SJSA1 (cell line): ENCODE measurements around the gene CCDC74A. TPM values are rescaled to one million over a fixed set of nuclear protein-coding genes. Genes with fewer than 3 reads are reported as not detected.
"Not testable (repeated sequence)": the region's sequence is repeated elsewhere in the genome, so short reads cannot be mapped to it uniquely, and the experiment has no call there.

Experiments used
- DNase-seq, 2 experiments: peaks; one replicate each; pipeline ENCODE4 v3.0.0-alpha.2; 2015 to 2020; ENCODE audit warnings: low spot score in 2 of 2, low read depth in 1 of 2
- H3K27ac ChIP-seq: fragments of 250-450 bp; sonication (Bioruptor Pico); 2 replicates; pipeline ENCODE4 v1.5.1; 2020; ENCODE audit warnings: mild to moderate bottlenecking, moderate library complexity
- H3K27me3 ChIP-seq: fragments of 250-450 bp; sonication (Bioruptor Pico); replicated peaks from 2 replicates; pipeline ENCODE4 v1.5.1; 2020; ENCODE audit warnings: mild to moderate bottlenecking, moderate library complexity
- H3K36me3 ChIP-seq: fragments of 250-450 bp; sonication (Bioruptor Pico); 2 replicates; pipeline ENCODE4 v1.5.1; 2020; ENCODE audit warnings: mild to moderate bottlenecking
- H3K4me1 ChIP-seq: fragments of 250-450 bp; sonication (Bioruptor Pico); replicated peaks from 2 replicates; pipeline ENCODE4 v1.6.1; 2021; ENCODE audit warnings: mild to moderate bottlenecking
- H3K4me3 ChIP-seq: fragments of 250-450 bp; sonication (Bioruptor Pico); 2 replicates; pipeline ENCODE4 v1.5.1; 2020; ENCODE audit warnings: mild to moderate bottlenecking
- H3K9me3 ChIP-seq: fragments of 250-450 bp; sonication (Bioruptor Pico); replicated peaks from 2 replicates; pipeline ENCODE4 v1.5.1; 2020; ENCODE audit warnings: mild to moderate bottlenecking
- total RNA-seq: library from RNA; depleted of rRNA; stranded (reverse); fragments of >200 nt; shearing (Covaris generic); gene quantifications from 2 replicates; pipeline ENCODE4 v1.2.3, GENCODE V29; 2014; rRNA removed

CCDC74A gene
- 0.63 and 4.3 TPM in 2 replicates for total RNA-seq

DNA sequence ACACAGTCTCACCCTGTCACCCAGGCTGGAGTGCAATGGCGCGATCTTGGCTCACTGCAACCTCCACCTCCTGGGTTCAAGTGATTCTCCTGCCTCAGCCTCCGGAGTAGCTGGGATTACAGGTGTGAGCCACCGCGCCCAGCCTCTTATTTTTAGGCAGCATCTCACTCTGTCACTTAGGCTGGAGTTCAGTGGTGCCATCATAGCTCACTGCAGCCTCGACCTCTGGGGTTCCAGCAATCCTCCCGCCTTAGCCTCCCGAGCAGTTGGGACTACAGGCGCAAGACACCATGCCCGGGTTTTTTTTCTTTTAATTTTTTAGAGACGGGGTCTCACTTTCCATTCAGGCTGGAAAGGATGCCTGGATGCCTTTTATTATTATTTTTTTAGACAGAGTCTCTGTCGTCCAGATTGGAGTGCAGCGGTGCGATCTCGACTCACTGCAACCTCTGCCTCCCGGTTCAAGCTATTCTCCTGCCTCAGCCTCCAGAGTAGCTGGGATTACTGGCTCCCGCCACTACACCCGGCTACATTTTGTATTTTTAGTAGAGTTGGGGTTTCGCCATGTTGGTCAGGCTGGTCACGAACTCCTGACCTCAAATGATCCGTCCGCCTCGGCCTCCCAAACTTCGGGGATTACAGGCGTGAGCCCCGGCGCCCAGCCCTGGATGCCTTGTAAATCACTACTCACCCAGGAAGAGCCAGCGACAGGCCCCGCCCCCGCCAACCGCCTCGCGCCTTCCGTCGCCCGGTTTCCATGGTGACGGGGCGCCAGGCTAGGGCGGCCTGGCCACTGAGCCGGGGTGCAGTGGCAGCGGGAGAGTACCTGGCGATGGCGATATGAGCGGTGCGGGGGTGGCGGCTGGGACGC, at the start of gene CCDC74A:
CCDC74A (plus strand) TSS at position 758 of the 871 bp plus-strand sequence; CDS start at position 841, 83 bp downstream.
- peak; percentile 59 to 80 for DNase-seq
- H3K27ac ChIP-seq = not testable (repeated sequence)

DNA sequence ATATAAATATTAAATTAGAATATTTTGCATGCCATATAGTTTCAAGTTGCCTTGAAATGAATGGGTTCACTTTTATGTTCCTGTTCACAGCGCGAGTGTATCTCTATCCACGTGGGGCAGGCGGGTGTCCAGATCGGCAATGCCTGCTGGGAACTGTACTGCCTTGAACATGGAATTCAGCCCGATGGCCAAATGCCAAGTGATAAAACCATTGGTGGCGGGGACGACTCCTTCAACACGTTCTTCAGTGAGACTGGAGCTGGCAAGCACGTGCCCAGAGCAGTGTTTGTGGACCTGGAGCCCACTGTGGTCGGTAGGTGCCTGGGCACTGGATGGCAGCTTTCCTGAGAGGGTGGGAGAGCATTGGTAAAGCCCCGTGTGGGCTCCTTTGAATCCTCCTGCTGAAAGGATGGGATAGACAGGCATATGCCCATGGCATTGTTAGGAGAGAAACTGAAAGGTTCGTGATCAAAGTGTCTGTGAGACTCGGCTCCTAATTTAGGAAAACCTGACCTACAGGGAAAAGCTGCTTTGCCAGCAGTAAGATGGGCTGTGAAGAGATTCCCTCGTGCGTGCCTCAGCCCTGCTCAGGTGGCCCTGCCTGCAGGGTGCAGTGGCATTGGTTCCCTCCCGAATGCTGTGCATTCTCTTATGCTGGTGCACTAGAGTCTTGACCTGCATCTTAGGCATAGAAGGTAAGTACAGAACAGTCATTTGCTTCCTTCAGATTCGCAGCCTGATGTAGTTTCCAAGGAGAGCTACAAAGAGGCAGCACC, 49.4 kb upstream of the CCDC74A start:
- H3K4me1 ChIP-seq, H3K27ac ChIP-seq, H3K4me3 ChIP-seq, H3K36me3 ChIP-seq, DNase-seq, H3K27me3 ChIP-seq, H3K9me3 ChIP-seq: not testable (repeated sequence)

More for the DNA sequence above, at the start of gene CCDC74A:
- not testable (repeated sequence) for H3K4me1 ChIP-seq, H3K9me3 ChIP-seq, H3K27me3 ChIP-seq, H3K36me3 ChIP-seq
- peak within 1 kb of the TSS; percentile 31 for H3K4me3 ChIP-seq

DNA sequence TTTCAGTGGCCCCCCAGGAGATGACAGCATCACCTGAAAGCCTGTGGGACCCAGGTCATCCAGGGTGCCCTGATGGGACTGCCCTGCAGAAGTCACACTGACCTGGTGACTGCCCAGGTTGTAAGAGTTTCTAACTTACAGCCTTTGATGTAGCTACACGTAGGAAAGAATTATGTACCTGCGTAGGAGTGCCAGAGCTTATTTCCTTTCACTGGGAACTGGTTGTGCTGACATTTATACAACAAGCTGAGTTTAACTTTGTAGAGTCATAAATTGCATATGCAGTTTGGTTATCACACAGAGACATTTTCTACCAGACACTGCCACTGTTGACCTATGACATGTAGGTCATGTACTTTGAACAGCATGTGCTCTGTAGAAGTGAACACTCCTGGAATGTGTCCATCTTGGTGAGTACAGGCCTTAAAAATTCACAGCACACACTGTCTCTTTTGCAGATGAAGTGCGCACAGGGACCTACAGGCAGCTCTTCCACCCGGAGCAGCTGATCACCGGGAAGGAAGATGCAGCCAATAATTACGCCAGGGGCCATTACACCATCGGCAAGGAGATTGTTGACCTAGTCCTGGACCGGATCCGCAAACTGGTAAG, 48.7 kb upstream of the CCDC74A start:
- H3K36me3 ChIP-seq, H3K27me3 ChIP-seq, H3K27ac ChIP-seq, H3K4me1 ChIP-seq, DNase-seq, H3K4me3 ChIP-seq, H3K9me3 ChIP-seq: not testable (repeated sequence)

DNA sequence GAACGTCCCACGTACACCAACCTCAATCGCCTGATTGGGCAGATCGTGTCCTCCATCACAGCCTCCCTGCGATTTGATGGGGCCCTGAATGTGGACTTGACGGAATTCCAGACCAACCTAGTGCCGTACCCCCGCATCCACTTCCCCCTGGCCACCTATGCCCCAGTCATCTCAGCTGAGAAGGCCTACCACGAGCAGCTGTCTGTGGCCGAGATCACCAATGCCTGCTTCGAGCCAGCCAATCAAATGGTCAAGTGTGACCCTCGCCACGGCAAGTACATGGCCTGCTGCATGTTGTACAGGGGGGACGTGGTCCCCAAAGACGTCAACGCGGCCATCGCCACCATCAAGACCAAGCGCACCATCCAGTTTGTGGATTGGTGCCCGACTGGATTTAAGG, 47.3 kb upstream of the CCDC74A start:
- not testable (repeated sequence) for DNase-seq, H3K4me3 ChIP-seq, H3K27ac ChIP-seq, H3K4me1 ChIP-seq, H3K36me3 ChIP-seq, H3K9me3 ChIP-seq, H3K27me3 ChIP-seq

DNA sequence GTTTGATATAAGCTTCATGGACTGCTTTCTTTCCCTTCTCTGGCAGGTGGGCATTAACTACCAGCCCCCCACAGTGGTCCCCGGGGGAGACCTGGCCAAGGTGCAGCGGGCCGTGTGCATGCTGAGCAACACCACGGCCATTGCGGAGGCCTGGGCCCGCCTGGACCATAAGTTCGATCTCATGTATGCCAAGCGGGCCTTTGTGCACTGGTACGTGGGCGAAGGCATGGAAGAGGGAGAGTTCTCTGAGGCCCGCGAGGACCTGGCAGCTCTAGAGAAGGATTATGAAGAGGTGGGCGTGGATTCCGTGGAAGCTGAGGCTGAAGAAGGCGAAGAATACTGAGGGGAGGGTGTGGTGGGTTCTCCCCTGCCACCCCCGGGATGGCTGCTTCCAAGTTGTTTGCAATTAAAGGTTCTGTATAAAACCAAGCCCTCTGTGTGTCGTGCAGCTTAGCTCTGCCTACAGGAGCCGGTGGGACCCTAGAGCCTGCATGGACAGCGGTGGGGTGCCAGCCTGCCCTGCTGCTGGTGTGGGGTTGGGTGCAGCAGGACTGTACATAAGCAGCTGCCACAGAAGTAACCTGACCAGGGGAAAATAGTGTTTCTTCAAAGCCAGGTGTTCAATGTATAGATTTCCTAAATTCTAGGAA, 45.1 kb upstream of the CCDC74A start:
- not testable (repeated sequence) for H3K9me3 ChIP-seq, DNase-seq, H3K4me3 ChIP-seq, H3K4me1 ChIP-seq, H3K27ac ChIP-seq, H3K27me3 ChIP-seq, H3K36me3 ChIP-seq

DNA sequence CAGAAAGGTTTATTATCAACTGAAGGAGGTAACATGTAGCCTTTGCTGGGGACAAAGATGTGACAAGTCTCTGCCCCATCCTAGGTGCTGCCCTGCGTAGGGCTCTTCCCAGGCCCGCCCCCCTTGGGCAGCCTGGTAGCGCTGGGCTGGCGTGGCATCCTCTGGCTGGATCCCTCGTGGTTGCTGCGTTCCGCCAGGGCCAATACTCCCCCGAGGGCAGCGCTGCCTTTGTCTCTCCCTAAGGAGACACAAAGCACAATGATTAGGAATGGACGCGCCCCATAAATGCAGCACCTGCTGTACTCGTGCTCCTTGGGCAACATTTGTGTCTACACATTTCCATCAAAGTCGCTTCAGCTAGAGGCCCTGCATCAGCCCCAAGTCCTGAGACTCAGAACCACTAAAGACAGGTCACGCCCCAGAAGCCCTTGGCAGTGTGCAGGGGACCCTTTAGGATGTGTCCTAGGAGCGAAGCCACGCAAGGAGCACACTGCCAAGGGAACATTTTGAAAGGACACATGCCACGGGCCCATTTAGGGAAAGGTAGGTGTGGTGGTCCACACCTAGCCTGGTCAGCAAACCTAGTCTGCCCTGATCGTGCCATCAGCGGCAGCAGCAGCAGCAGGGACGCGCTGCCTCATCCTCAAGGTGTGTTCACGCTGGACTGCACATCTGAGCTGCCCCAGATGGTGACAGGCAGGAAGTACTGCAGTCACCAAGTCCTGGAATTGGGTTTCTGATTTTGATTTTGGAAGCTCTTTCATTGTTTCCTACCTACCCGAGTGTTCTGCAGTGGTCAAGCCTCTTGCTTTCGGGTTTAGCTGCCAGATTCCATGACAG, 43.5 kb upstream of the CCDC74A start:
- not testable (repeated sequence) for H3K36me3 ChIP-seq, H3K4me3 ChIP-seq, H3K9me3 ChIP-seq, H3K27ac ChIP-seq, H3K4me1 ChIP-seq, DNase-seq, H3K27me3 ChIP-seq

DNA sequence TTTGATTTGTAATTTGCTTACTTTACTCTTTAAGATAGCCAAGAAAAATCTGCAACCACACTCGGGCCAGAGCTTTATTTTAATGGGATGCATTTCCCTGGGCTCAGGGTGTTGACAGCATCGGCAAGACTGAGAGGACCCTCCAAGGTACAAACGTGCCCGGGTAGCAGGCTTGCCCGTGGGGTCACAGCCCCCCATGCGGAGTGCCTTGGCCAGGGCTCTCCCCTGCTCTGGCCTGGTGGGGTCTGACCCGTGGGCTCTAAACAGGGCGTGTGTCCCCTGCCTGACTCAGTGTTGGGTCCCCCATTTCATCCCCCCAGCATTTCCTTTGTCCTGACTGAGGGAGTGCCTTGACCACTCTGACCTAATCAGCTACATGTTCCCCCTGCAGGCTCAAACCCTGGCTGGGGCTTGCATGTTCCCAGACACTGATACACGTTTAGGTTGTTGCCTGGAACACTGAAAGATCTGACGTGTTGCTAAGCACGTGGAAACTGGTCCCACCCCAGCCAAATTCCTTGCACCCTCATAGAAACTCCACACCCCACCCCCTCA, 42.7 kb upstream of the CCDC74A start:
- not testable (repeated sequence) for H3K4me3 ChIP-seq, H3K27ac ChIP-seq, H3K36me3 ChIP-seq, H3K9me3 ChIP-seq, H3K4me1 ChIP-seq, H3K27me3 ChIP-seq
- peak in 1 of 2 experiments; percentile 26 for DNase-seq

DNA sequence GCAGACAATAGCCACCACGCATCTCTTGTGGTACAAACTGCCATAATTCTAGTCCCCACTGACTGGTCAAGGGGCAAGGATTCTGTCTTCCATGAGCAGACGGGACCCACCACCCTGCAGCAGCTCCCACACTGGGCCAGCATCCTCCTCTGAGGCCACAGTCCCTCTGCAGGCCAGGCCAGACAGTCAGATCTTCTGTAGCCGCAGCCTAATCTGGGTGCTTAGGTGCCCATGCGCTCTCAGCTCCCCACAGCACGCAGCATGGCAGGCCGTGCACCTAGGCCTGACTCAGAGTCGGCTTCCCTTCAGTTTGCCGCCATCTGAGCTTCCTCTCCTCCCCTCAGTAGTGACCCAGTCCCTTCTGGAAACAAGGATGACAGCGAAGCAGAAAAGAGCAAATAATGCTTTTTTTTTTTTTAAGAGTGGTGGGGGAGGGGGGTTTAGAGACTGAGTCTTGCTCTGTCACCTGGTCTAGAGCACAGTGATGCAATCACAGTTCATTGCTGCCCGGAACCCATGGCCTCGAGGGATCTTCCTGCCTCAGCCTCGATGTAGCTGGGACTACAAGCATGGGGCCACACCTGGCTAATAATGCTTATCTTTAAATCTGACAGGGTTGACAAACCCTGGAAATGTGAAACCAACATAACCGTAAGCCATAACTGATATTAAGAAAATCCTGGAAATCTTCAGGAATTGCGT, 41.3 kb upstream of the CCDC74A start:
- DNase-seq = peak in 1 of 2 experiments; percentile 4
- H3K27me3 ChIP-seq, H3K4me3 ChIP-seq, H3K9me3 ChIP-seq, H3K36me3 ChIP-seq, H3K4me1 ChIP-seq, H3K27ac ChIP-seq: not testable (repeated sequence)

DNA sequence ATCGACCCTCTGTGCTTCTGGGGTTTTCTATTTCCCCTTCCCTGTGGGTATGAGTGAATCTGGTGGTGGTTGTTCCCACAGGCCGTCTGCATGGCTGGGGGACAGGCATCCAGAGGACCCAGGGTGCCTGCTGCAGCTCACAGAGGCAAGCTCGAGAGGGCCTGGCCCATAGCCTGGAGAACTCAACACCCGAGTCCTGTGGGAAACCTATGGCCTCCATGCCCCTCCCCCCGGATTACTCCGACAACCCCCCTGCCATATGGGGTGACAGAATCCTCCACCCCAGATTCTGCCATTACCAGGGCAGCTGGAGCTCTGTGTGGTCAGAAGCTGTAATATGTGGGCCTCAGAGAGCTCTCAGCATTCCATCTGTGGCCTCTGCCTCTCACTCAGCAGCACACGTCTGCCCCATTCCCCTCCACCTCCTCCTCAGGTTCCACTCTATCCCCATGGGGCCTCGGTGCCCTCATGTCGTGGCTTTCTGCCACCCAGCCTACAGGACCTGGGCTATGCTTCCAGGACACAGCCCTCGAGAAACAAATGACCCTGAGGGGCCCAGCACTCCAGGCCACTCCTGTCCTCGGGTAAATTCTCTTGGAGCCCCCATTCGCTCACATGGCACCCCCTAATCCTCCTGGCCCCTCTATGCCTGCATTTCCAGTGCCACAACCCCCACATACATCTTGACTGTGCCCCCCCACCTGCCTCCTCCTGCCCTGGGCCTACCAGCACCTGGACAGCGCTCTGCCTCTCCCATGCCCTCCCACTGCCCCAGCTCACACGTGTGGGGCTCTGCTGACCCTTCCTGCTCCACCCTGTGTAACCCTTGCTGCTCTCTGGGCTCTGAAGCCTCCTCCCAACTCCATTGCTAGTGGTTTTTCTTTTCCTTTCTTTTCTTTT, 39.1 kb upstream of the CCDC74A start:
- DNase-seq = no peak

DNA sequence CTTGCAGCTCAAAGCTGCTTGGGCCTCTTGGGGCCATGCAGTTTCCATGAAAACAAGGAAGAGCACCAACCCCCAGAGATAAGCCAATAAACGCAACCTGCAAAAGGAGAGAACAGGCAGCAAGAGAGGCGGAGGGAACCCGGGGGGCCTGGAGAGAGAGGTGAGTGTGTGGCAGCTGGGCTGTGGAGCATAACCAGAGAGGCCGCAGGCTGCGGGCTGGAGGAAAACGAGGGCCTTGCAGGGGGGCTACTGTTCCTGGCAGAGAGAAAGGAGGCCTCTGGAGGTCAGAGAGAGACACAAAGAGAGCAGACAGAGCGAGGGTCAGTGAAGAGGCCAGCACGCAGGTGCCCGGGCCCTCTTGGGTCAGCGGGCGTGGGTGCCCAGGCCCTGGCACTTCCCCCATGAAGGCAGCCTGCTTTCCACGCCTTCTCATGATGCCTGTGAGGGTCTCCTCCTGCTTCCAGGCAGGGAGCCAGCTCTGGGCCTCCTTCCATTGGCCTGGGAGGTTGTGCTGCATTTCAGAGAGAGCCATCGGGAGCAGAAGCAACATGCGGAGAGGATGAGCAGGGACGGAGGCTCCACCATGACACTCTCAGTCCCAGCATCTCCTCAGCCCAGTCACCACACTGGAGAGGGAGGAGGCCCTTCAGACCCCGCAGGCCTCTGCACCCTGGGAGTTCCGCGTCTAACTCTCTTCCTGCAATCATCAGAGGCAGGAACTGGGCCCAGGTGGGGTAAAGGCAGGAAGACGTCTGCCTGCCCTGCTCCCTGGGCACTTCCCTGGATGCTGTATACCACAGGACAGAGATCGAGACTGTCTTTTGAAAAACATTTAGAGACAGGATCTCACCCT, 36.8 kb upstream of the CCDC74A start:
- H3K4me1 ChIP-seq, H3K9me3 ChIP-seq, H3K27me3 ChIP-seq, H3K4me3 ChIP-seq, H3K27ac ChIP-seq, DNase-seq, H3K36me3 ChIP-seq: not testable (repeated sequence)

More for the DNA sequence above, 39.1 kb upstream of the CCDC74A start:
- Histone ChIP-seq H3K27me3 (no peaks in the 10 kb centered on the region), H3K9me3 (no peaks in the 10 kb centered on the region), H3K4me3 (no peak overlapping the region), H3K27ac (no peak overlapping the region), H3K4me1 (0 out of 2 replicates have a peak, but pooled peaks cover 3% of the 10 kb centered on the region), H3K36me3 (no peaks in the 10 kb centered on the region)

DNA sequence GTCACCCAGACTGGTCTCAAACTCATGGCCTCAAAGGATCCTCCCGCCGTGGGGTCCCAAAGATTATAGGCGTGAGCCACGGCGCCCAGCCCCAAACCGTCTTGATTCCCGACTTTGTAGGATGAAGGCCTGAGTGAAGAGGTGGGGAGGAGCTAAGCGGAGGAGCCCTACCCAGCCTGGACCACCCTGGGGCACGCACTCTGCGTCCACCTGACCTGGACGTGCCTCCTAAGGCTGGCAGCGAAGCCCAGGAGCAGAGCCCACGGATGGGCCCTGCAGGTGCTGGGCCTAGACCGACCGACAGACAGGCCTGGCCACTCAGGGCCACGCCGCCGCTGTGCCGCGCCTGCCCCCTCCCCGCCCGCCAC, 36.2 kb upstream of the CCDC74A start:
- not testable (repeated sequence) for H3K27ac ChIP-seq, H3K9me3 ChIP-seq, H3K36me3 ChIP-seq, DNase-seq, H3K27me3 ChIP-seq, H3K4me1 ChIP-seq
- H3K4me3 ChIP-seq = peak overlapping the region; percentile 68; the same call in 1 of the 2 replicates
